Heart right ventricle (tissue), 16 donors: ENCODE measurements around the gene ZCCHC3. TPM values are rescaled to one million over a fixed set of nuclear protein-coding genes. Genes with fewer than 3 reads are reported as not detected.
"Not testable (repeated sequence)": the region's sequence is repeated elsewhere in the genome, so short reads cannot be mapped to it uniquely, and the experiment has no call there.

Experiments used
- ATAC-seq, 8 donors: fragments of 200-7000 bp; cut with Tn5 transposase; one replicate each; pipeline ENCODE4 v1.9.1; 2020; ENCODE audit warnings: mild to moderate bottlenecking in 8 of 8, moderate library complexity in 8 of 8, moderate number of reproducible peaks in 1 of 8
- DNase-seq, 2 donors: peaks; one replicate each; pipeline ENCODE4 v3.0.0-alpha.2; 2020
- H3K27ac ChIP-seq, 10 donors: fragments of 200-600 bp; sonication (generic) in 2 of 10; one replicate each; pipeline versions ENCODE4 v1.5.0 to v1.8.0; 2020 to 2022; ENCODE audit warnings: mild to moderate bottlenecking in 3 of 10
- H3K27me3 ChIP-seq, 7 donors: fragments of 200-600 bp; one replicate each; pipeline ENCODE4 v1.8.0; 2021 to 2022; ENCODE audit warnings: mild to moderate bottlenecking in 2 of 7
- H3K36me3 ChIP-seq, 9 donors: fragments of 200-600 bp; sonication (generic) in 1 of 9; one replicate each; pipeline versions ENCODE4 v1.5.0 to v1.8.0; 2020 to 2022; ENCODE audit warnings: mild to moderate bottlenecking in 2 of 9
- H3K4me1 ChIP-seq, 9 donors: fragments of 200-600 bp; sonication (generic) in 1 of 9; one replicate each; pipeline versions ENCODE4 v1.5.0 to v1.8.0; 2020 to 2022; ENCODE audit warnings: mild to moderate bottlenecking in 4 of 9
- H3K4me3 ChIP-seq, 10 donors: fragments of 200-600 bp; sonication (generic) in 2 of 10; one replicate each; pipeline versions ENCODE4 v1.5.0 to v1.8.0; 2020 to 2022; ENCODE audit warnings: mild to moderate bottlenecking in 7 of 10, moderate library complexity in 2 of 10
- H3K9me3 ChIP-seq, 11 donors: fragments of 200-600 bp in 10 of 11; sonication (generic) in 2 of 11; one replicate each; pipeline versions ENCODE4 v1.5.0 to v1.8.0; 2013 to 2022; ENCODE audit warnings: mild to moderate bottlenecking in 2 of 11, control low read depth in 1 of 11, moderate library complexity in 1 of 11
- CTCF ChIP-seq, 9 donors: fragments of 200-600 bp; sonication (generic) in 2 of 9; IDR thresholded peaks; one replicate each; pipeline versions ENCODE4 v1.5.0 to v1.8.0; 2021 to 2022; ENCODE audit warnings: antibody characterized with exemption in 9 of 9, mild to moderate bottlenecking in 5 of 9, moderate library complexity in 1 of 9
- WGBS, 2 donors: extraction: QIAGEN DNeasy Blood & Tissue Kit; methylation state at CpG; one replicate each; pipeline ENCODE4 v1.1.7; 2013; ENCODE audit warnings: inconsistent platforms in 1 of 2; 5-methylcytosine and 5-hydroxymethylcytosine counted together
- intact Hi-C, 10 donors: fragments of 100-400 bp; cut with DNase I; formaldehyde crosslinking; loops; one replicate each; pipeline versions ENCODE4 v1.11.1 to v1.14.2; 2022
- long read RNA-seq, 3 donors: library from polyadenylated mRNA; unstranded; transcript quantifications; one replicate each; pipeline ENCODE4 v2.0.0, GENCODE V29; 2020 to 2021
- polyA plus RNA-seq, 2 donors: library from polyadenylated mRNA; stranded (reverse); fragments of 200-250 nt; gene quantifications; one replicate each; pipeline ENCODE4 v1.2.3, GENCODE V29; 2013
- total RNA-seq, 10 donors: library from RNA; stranded (reverse); fragmentation: NEBNext Ultra II Directional in 3 of 10; extraction: Animal tissue kit (Norgen Biotek cat#: 25700) in 3 of 10; gene quantifications; one replicate each; pipeline versions ENCODE4 v1.2.1 to v1.2.4, GENCODE V29; 2021 to 2023
- donor health status: Arrhythmogenic right ventricular cardiomyopathy.
- donor health status: ischemic (EF 13 %, LVEDD 7.1; RV severe dilation, severe dysfunction).
- donor health status: healthy with polysubstance abuse.
- donor health status: DM: no; HTN: yes; CAD: no.
- donor health status: DM: no; HTN: no; CAD: no.
- donor health status: ischemic (EF 25% LVEDD 6.9; RV normal size, moderate dysfunction).
- donor health status: ischemic (EF 25% LVEDD 5.7; RV mildly dilated, moderate dysfunction).
- donor health status: healthy.
- donor health status: DM: yes; HTN: yes; CAD: no.
- donor health status: Ischemic cardiomyopathy.
- donor health status: ischemic (EF 35%, LVEDD 5.7; RV mildly dilated, moderate dysfunction).
- donor health status: nonischemic (EF 11% LVEDD 7.7; RV severe dilation, severe dysfunction).
- donor health status: DM: yes; HTN: yes; CAD: no.
- donor health status: PGD.
- donor health status: ischemic (EF 29% LVEDD 5.4; RV normal size, mild dysfunction).
- donor health status: nonischemic (EF 23%, LVEDD 6.1; RV moderate dilation, normal function).

The ZCCHC3 gene
- total RNA-seq (10 to 100 TPM in 7 of 10 donors, 1 to 10 TPM in 3; 8.2 to 12.8 (median 10.7) TPM), polyA plus RNA-seq (10 to 100 TPM in 1 of 2 donors, 1 to 10 TPM in 1; 7.7 to 10.8 TPM)
- long read RNA-seq, donor 1, transcript ZCCHC3-201 (1 exons, 3,354 nt), result major isoform, 56 of 56 reads
- long read RNA-seq, donor 1, partial matches to known transcripts, result 0 of 56 reads
- long read RNA-seq, donor 1, other reads (novel, unspliced or antisense), result 0 of 56 reads
- long read RNA-seq, donor 2, transcript ZCCHC3-201 (1 exons, 3,354 nt), result major isoform, 34 of 34 reads
- long read RNA-seq, donor 2, partial matches to known transcripts, result 0 of 34 reads
- long read RNA-seq, donor 2, other reads (novel, unspliced or antisense), result 0 of 34 reads
- long read RNA-seq, donor 3, partial matches to known transcripts, result 0 of 3 reads
- long read RNA-seq, donor 3, other reads (novel, unspliced or antisense), result 0 of 3 reads

DNA sequence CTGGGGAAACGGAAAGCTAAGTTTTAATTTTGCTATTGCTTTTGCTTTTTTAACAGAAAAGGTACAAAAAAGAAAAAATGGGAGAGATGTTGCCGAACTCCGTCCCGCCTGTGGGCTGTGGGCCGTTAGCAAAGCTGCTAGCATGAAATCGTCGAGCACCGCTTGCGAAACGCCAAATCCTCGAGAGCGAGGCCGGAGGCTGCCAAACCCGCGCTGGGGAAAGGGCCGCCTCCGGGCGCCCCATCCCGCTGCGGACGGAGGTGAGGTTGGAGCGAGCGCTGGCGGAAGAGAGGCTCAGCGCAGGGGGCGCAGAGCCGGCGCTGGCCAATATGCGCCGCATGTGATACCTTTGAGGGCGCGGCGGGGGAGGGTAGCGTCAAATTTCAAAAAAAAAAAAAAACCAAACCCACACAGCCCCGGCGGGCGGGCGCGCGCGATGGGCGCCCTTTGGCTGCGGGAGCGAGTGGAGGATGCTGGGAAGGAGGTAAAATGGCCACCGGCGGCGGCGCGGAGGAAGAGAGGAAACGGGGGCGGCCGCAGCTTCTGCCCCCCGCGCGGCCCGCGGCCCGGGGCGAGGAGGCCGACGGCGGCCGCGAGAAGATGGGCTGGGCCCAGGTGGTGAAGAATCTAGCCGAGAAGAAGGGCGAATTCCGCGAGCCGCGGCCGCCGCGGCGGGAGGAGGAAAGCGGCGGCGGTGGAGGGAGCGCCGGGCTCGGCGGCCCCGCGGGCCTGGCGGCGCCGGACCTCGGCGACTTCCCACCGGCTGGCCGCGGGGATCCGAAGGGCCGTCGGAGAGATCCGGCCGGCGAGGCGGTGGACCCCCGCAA, at the start of gene ZCCHC3:
Gene ZCCHC3, plus strand, starts transcription at position 473 of the 827 bp plus-strand sequence. Its CDS starts 17 bp downstream, at position 490.
- ATAC-seq (peak; percentile 86 to 94 (median 92)), DNase-seq (peak; percentile 83 to 87)
- 0 to 1% methylated on average over 80 to 99 of the region's 99 CpGs for WGBS, 2 donors
- Histone ChIP-seq H3K9me3 (no peaks in the 10 kb centered on the region), H3K4me3 (peak within 1 kb of the TSS; percentile 70 to 96 (median 92)), H3K27ac (peak within 1 kb of the TSS; percentile 97 to 100 (median 99)), H3K36me3 (peaks cover 0 to 4% (median 0%) of the 10 kb centered on the region in 9 donors), H3K4me1 (peaks cover 4 to 52% (median 46%) of the 10 kb centered on the region in 9 donors), H3K27me3 (no peaks in the 10 kb centered on the region)
- peak in 3 of 9 donors; percentile 34 to 46 (median 42) for TF ChIP-seq CTCF (IDR thresholded peaks at IDR 0.05)
- intact Hi-C loops, result loop anchor here in 1 of 10 donors (2.0 kb wide), 1 partner anchor 27 kb away; the partner anchor contains the start of gene SOX12

DNA sequence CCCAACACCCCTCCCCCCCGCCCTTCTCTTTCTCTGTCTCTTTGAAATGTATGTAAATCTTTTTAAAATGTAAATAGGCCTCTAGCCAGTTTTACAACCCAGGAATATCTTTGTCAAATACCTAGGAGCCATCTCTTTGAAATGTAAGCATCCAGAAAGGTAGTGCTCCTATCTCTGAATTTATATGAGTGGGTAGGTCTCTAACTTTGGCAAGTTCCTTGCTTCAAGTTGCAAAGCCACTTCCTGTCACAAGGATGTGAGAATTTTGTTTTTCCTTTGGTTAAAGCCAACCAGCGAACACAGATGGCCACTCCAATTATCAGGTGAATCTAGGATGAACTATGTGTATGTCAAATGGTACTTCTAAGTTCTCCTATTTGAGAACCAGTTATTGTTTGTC, 46.0 kb upstream of the ZCCHC3 start:
- 40 to 50% methylated on average over 2 of the region's 2 CpGs for WGBS, 2 donors
- no peaks in the 10 kb centered on the region for H3K36me3 ChIP-seq

GRCh38 chr20:252801-253200, 44.6 kb upstream of the ZCCHC3 start:
- DNase-seq (no peak), ATAC-seq (no peak)
- no peaks in the 10 kb centered on the region for H3K4me1 ChIP-seq
- H3K4me3 ChIP-seq, result no peak overlapping the region
- intact Hi-C loops, result no loop called here
- H3K27me3 ChIP-seq, result peaks cover 0 to 29% (median 2%) of the 10 kb centered on the region in 7 donors
- H3K9me3 ChIP-seq, result no peaks in the 10 kb centered on the region
- H3K27ac ChIP-seq, result no peak overlapping the region
- no peak for TF ChIP-seq CTCF (IDR thresholded peaks at IDR 0.05)
- 71 to 75% methylated on average over 2 of the region's 2 CpGs for WGBS, 2 donors
- no peaks in the 10 kb centered on the region for H3K36me3 ChIP-seq

More for the DNA sequence above, 46.0 kb upstream of the ZCCHC3 start:
- Histone ChIP-seq H3K9me3 (peaks cover 0 to 9% (median 0%) of the 10 kb centered on the region in 11 donors), H3K4me3 (no peak overlapping the region), H3K27me3 (peaks cover 0 to 29% (median 2%) of the 10 kb centered on the region in 7 donors), H3K4me1 (no peaks in the 10 kb centered on the region), H3K27ac (no peak overlapping the region)
- no peak for ATAC-seq
- no peak for TF ChIP-seq CTCF (IDR thresholded peaks at IDR 0.05)
- DNase-seq, result no peak
- intact Hi-C loops, result no loop called here

- WGBS, 2 donors, result 52 to 58% methylated on average over 6 of the region's 6 CpGs
These were observed 43.9 kb upstream of the ZCCHC3 start for GRCh38 chr20:253447-253846.

More at GRCh38 chr20:253447-253846, 43.9 kb upstream of the ZCCHC3 start:
- H3K27ac ChIP-seq, DNase-seq, ATAC-seq, H3K4me3 ChIP-seq, H3K9me3 ChIP-seq, H3K4me1 ChIP-seq, intact Hi-C loops, H3K36me3 ChIP-seq: not testable (repeated sequence)
- H3K27me3 ChIP-seq, result peaks cover 0 to 26% (median 2%) of the 10 kb centered on the region in 7 donors
